ENCODE measurements around the gene ANKRD24. TPM values are rescaled to one million over a fixed set of nuclear protein-coding genes. Genes with fewer than 3 reads are reported as not detected.

ANKRD24 gene
- total RNA-seq, 1 experiment from 2014 or later, result 2.4 TPM

- no peak overlapping the region for H3K4me2 ChIP-seq (ENCODE audit: insufficient read depth, insufficient read length, low read length)
These were observed 15.4 kb downstream of the ANKRD24 start for GRCh38 chr19:4197625-4198466.

More at GRCh38 chr19:4197625-4198466, 15.4 kb downstream of the ANKRD24 start:
- peak; percentile 63 for DNase-seq
- no peaks in the 10 kb centered on the region for H3K79me1 ChIP-seq (ENCODE audit: insufficient read depth, low read depth, low read length, poor library complexity, severe bottlenecking)
- Mint-ChIP-seq H3K27me3 (ENCODE audit: low read depth) (peaks cover 82% of the 10 kb centered on the region), H3K9me3 (peaks cover 8 to 9% of the 10 kb centered on the region in 2 experiments; a peak in 3 of 5 replicates), H3K4me3 (peak overlapping the region; percentile 57 to 80), H3K4me1 (peaks cover 10 to 23% of the 10 kb centered on the region in 2 experiments), H3K27ac (no peak overlapping the region), H3K36me3 (ENCODE audit: insufficient read depth in 1 of 3, low read depth in 3 of 3) (no peaks in the 10 kb centered on the region; a peak in 3 of 7 replicates)
- H3K14ac ChIP-seq (ENCODE audit: insufficient read depth, low read length), result no peak overlapping the region
- H2AK5ac ChIP-seq (ENCODE audit: insufficient read length, low read length), result no peak overlapping the region
- no peak overlapping the region for H2BK120ac ChIP-seq (ENCODE audit: low read depth, low read length, poor library complexity, severe bottlenecking)
- no peak overlapping the region for H3K18ac ChIP-seq (ENCODE audit: insufficient read length, low read depth, low read length)
- H3K4ac ChIP-seq (ENCODE audit: low read depth, low read length), result no peak overlapping the region
- no peak overlapping the region for H3T11ph ChIP-seq (ENCODE audit: low read length)
- H3K56ac ChIP-seq (ENCODE audit: insufficient read length, low read depth, low read length), result no peak overlapping the region
- no peak overlapping the region for H4K8ac ChIP-seq (replicated peaks; ENCODE audit: insufficient read length, low read depth, low read length)
- no peak overlapping the region for H2BK12ac ChIP-seq (ENCODE audit: insufficient read length, low read depth, low read length)
- no peaks in the 10 kb centered on the region for H3K23me2 ChIP-seq (ENCODE audit: insufficient read length, low read depth, low read length, poor library complexity, severe bottlenecking)
- no peak overlapping the region for H3K9ac ChIP-seq (ENCODE audit: extremely low read depth, insufficient read length, low read length)
- no peak overlapping the region for H2AFZ ChIP-seq (ENCODE audit: low read length)
- no peak overlapping the region for H3K23ac ChIP-seq (ENCODE audit: insufficient read length, low read depth, low read length)
- no peak for TF ChIP-seq CTCF (conservative IDR thresholded peaks at IDR 0.05)
- no peak overlapping the region for H2BK20ac ChIP-seq (ENCODE audit: low read depth, low read length, poor library complexity, severe bottlenecking)
- no peaks in the 10 kb centered on the region for H4K20me1 ChIP-seq (ENCODE audit: control insufficient read depth, insufficient read depth, insufficient read length)
- no peak overlapping the region for H4K91ac ChIP-seq (ENCODE audit: insufficient read length, low read depth, low read length)
- H4K5ac ChIP-seq (ENCODE audit: insufficient read length, low read depth, low read length), result no peak overlapping the region
- no CpG with 5 or more reads among the region's 70 CpGs for WGBS (ENCODE audit: extremely low coverage, insufficient read length, low lambda C conversion rate)
- H3K27ac ChIP-seq (ENCODE audit: insufficient read length, low read depth, low read length), result no peak overlapping the region
- H3K79me2 ChIP-seq (ENCODE audit: insufficient read depth, low read length), result no peaks in the 10 kb centered on the region
- H2BK5ac ChIP-seq (ENCODE audit: insufficient read length, low read length), result no peak overlapping the region
- H3K4me1 ChIP-seq (ENCODE audit: insufficient read depth, low read length), result no peaks in the 10 kb centered on the region
- no peak overlapping the region for H2BK15ac ChIP-seq (ENCODE audit: low read depth, low read length)
- H3K9me3 ChIP-seq (ENCODE audit: control insufficient read depth, low read depth, low read length), result no peaks in the 10 kb centered on the region
- peaks cover 3% of the 10 kb centered on the region; the same call in 1 of the 2 replicates for H3K27me3 ChIP-seq (ENCODE audit: insufficient read depth, low read length)

All from H9 (cell line).